Mesendoderm (in vitro differentiated cells): ENCODE measurements around the gene ABCD3.
"Not testable (repeated sequence)": the region's sequence is repeated elsewhere in the genome, so short reads cannot be mapped to it uniquely, and the experiment has no call there.

Experiments used
- DNase-seq: peaks from one replicate; pipeline ENCODE4 v3.0.0; 2013
- H2AK5ac ChIP-seq: 2 replicates; pipeline ENCODE4 v1.6.1; 2013; ENCODE audit warnings: low read length, inconsistent platforms
- H2BK120ac ChIP-seq: 2 replicates; pipeline ENCODE4 v1.6.1; 2013; ENCODE audit warnings: low read depth, mild to moderate bottlenecking, low read length, moderate library complexity, mixed read lengths
- H2BK15ac ChIP-seq: replicated peaks from 2 replicates; pipeline ENCODE4 v1.6.1; 2013; ENCODE audit warnings: low read depth, mild to moderate bottlenecking, moderate library complexity
- H2BK5ac ChIP-seq: 2 replicates; pipeline ENCODE4 v1.6.1; 2013; ENCODE audit warnings: low read length, inconsistent platforms
- H3K18ac ChIP-seq: 2 replicates; pipeline ENCODE4 v1.6.1; 2013; ENCODE audit warnings: mild to moderate bottlenecking, low read length, mixed read lengths
- H3K23ac ChIP-seq: one replicate; pipeline ENCODE4 v1.6.1; 2013; ENCODE audit warnings: low read length
- H3K27ac ChIP-seq: 2 replicates; pipeline ENCODE4 v1.5.1; 2013; ENCODE audit warnings: low read depth, mild to moderate bottlenecking, inconsistent platforms, low read length, moderate library complexity
- H3K27me3 ChIP-seq: 2 replicates; pipeline ENCODE4 v1.6.1; 2013; ENCODE audit warnings: low read length, control low read depth, mild to moderate bottlenecking, inconsistent platforms; ENCODE audit not compliant: insufficient read depth, poor library complexity
- H3K36me3 ChIP-seq: 2 replicates; pipeline ENCODE4 v1.6.1; 2013; ENCODE audit warnings: low read length, inconsistent platforms; ENCODE audit not compliant: control insufficient read depth, insufficient read depth
- H3K4ac ChIP-seq: one replicate; pipeline ENCODE4 v1.6.1; 2013; ENCODE audit warnings: low read depth, mild to moderate bottlenecking, low read length, moderate library complexity
- H3K4me1 ChIP-seq: 2 replicates; pipeline ENCODE4 v1.6.1; 2013; ENCODE audit warnings: low read depth, low read length, inconsistent platforms; ENCODE audit not compliant: control insufficient read depth
- H3K4me2 ChIP-seq: 2 replicates; pipeline ENCODE4 v1.6.1; 2013; ENCODE audit warnings: low read length
- H3K4me3 ChIP-seq: 2 replicates; pipeline ENCODE4 v1.5.1; 2013; ENCODE audit warnings: mild to moderate bottlenecking, low read length
- H3K56ac ChIP-seq: one replicate; pipeline ENCODE4 v1.6.1; 2013; ENCODE audit warnings: low read length
- H3K79me1 ChIP-seq: 2 replicates; pipeline ENCODE4 v1.6.1; 2013; ENCODE audit warnings: low read length, inconsistent platforms
- H3K79me2 ChIP-seq: 2 replicates; pipeline ENCODE4 v1.6.1; 2013; ENCODE audit warnings: mild to moderate bottlenecking, low read length; ENCODE audit not compliant: control insufficient read depth, insufficient read depth
- H3K9ac ChIP-seq: 2 replicates; pipeline ENCODE4 v1.6.1; 2013; ENCODE audit warnings: low read length, inconsistent platforms
- H4K5ac ChIP-seq: one replicate; pipeline ENCODE4 v1.6.1; 2013; ENCODE audit warnings: low read length
- H4K8ac ChIP-seq: one replicate; pipeline ENCODE4 v1.6.1; 2013; ENCODE audit warnings: low read depth, mild to moderate bottlenecking, control low read depth, low read length, moderate library complexity
- WGBS: extraction: QIAGEN DNeasy Blood & Tissue Kit; methylation state at CpG from one replicate; pipeline ENCODE4 v1.1.7; 2013; ENCODE audit warnings: low lambda C conversion rate, missing lambda C conversion rate; ENCODE audit not compliant: insufficient coverage; ENCODE audit errors: extremely low coverage; 5-methylcytosine and 5-hydroxymethylcytosine counted together

The ABCD3 gene

GRCh38 chr1:94567975-94568607 lies 149.9 kb downstream of the ABCD3 start:
- not testable (repeated sequence) for H3K27me3 ChIP-seq, H3K4me2 ChIP-seq, H3K79me2 ChIP-seq, H4K5ac ChIP-seq, H3K9ac ChIP-seq, H3K18ac ChIP-seq, H3K4me3 ChIP-seq, H3K36me3 ChIP-seq, H2BK120ac ChIP-seq, H2BK15ac ChIP-seq, H2BK5ac ChIP-seq, H3K23ac ChIP-seq, H3K56ac ChIP-seq, H3K4me1 ChIP-seq, H3K4ac ChIP-seq, H2AK5ac ChIP-seq, H3K79me1 ChIP-seq, H4K8ac ChIP-seq
- DNase-seq = peak; percentile 82
- peak overlapping the region; percentile 73 for H3K27ac ChIP-seq
- no CpG with 5 or more reads among the region's 2 CpGs for WGBS
